ENCODE data around the gene MEGF8. TPM values are rescaled to one million over a fixed set of nuclear protein-coding genes. Genes with fewer than 3 reads are reported as not detected.
A peak's percentile ranks its signal among the peaks of the same experiment; 100 is the strongest.

The MEGF8 gene
- total and polyA plus RNA-seq, 4 donors, result 6.0 to 21.7 (median 11.1) TPM

DNA sequence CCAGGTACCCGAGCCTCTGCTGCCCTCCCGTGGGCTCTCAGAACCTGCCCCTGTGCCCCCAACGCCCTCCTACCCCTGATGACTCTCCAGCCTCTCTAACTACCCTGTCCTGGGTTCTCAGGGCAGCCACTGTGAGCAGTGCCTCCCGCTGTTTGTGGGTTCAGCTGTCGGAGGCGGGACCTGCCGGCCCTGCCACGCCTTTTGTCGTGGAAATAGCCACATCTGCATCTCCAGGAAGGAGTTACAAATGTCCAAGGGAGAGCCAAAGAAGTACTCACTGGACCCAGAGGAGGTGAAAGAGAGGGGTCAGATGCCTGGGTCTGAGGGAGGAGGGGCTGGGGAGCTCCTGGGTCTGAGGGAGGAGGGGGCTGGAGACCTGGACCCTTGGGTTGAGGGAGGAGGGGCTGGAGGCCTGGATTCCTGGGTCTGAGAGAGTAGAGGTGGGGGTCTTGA lies 44.7 kb downstream of the MEGF8 start:
- no peak for ATAC-seq (ENCODE audit: insufficient read depth, low FRiP score)
- 83 to 85% methylated on average over 9 of the region's 9 CpGs for WGBS, 2 donors
- TF ChIP-seq, protein P1, sequence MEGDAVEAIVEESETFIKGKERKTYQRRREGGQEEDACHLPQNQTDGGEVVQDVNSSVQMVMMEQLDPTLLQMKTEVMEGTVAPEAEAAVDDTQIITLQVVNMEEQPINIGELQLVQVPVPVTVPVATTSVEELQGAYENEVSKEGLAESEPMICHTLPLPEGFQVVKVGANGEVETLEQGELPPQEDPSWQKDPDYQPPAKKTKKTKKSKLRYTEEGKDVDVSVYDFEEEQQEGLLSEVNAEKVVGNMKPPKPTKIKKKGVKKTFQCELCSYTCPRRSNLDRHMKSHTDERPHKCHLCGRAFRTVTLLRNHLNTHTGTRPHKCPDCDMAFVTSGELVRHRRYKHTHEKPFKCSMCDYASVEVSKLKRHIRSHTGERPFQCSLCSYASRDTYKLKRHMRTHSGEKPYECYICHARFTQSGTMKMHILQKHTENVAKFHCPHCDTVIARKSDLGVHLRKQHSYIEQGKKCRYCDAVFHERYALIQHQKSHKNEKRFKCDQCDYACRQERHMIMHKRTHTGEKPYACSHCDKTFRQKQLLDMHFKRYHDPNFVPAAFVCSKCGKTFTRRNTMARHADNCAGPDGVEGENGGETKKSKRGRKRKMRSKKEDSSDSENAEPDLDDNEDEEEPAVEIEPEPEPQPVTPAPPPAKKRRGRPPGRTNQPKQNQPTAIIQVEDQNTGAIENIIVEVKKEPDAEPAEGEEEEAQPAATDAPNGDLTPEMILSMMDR (IDR thresholded peaks at IDR 0.05; ENCODE audit: control extremely low read depth, extremely low read depth), result no peak

DNA sequence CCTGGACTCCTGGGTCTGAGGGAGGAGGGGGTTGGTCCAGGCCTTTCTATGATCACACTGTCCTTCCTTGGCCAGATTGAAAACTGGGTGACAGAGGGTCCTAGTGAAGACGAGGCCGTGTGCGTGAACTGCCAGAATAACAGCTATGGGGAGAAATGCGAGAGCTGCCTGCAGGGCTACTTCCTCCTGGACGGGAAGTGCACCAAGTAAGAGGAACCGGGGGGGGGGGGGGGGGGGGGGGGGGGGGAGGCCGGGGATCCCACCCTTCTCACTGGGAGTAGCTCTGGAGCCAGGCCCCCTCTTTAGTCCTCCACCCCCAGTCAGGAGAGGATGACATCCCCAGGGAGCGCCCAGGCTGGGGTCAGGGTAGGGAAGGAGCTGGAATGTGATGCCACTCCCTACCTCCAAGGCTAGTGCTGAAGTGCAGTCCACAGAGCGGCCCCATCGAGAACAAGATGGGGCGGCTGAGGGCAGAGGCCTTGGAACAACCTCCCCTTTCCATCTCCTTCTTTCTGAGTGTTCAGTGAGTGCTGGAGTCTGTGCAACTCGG lies 45.3 kb downstream of the MEGF8 start:
- WGBS, 2 donors, result 69 to 76% methylated on average over 11 to 12 of the region's 12 CpGs
- H3K4me1 ChIP-seq (ENCODE audit: control insufficient read depth in 5 of 5, insufficient read depth in 5 of 5, low read length in 5 of 5), result no peaks in the 10 kb centered on the region
- ATAC-seq (ENCODE audit: insufficient read depth, low FRiP score) (no peak), DNase-seq (peak in 1 of 3 donors; percentile 44)
- no peak overlapping the region for H3K9ac ChIP-seq (ENCODE audit: insufficient read depth in 1 of 2, low read length in 2 of 2)
- H3K27me3 ChIP-seq (ENCODE audit: control insufficient read depth in 3 of 3, insufficient read depth in 3 of 3, low read length in 2 of 3), result no peaks in the 10 kb centered on the region
- no peak overlapping the region for H3K27ac ChIP-seq (ENCODE audit: low read depth in 1 of 2, low read length in 1 of 2)
- TF ChIP-seq, protein P1 (IDR thresholded peaks at IDR 0.05; ENCODE audit: control extremely low read depth, extremely low read depth), result no peak
- H3K4me3 ChIP-seq, result no peak overlapping the region
- H3K36me3 ChIP-seq (ENCODE audit: control insufficient read depth in 4 of 4, insufficient read depth in 4 of 4, low read length in 4 of 4), result peaks cover 0 to 26% (median 10%) of the 10 kb centered on the region in 4 donors
- H3K9me3 ChIP-seq (ENCODE audit: control insufficient read depth in 4 of 4, insufficient read depth in 3 of 4, low read length in 3 of 4), result no peaks in the 10 kb centered on the region

More for the DNA sequence above, 44.7 kb downstream of the MEGF8 start:
- Histone ChIP-seq H3K4me1 (ENCODE audit: control insufficient read depth in 5 of 5, insufficient read depth in 5 of 5, low read length in 5 of 5) (no peaks in the 10 kb centered on the region), H3K9ac (ENCODE audit: insufficient read depth in 1 of 2, low read length in 2 of 2) (no peak overlapping the region), H3K27ac (ENCODE audit: low read depth in 1 of 2, low read length in 1 of 2) (no peak overlapping the region), H3K27me3 (ENCODE audit: control insufficient read depth in 3 of 3, insufficient read depth in 3 of 3, low read length in 2 of 3) (no peaks in the 10 kb centered on the region), H3K4me3 (no peak overlapping the region), H3K9me3 (ENCODE audit: control insufficient read depth in 4 of 4, insufficient read depth in 3 of 4, low read length in 3 of 4) (no peaks in the 10 kb centered on the region), H3K36me3 (ENCODE audit: control insufficient read depth in 4 of 4, insufficient read depth in 4 of 4, low read length in 4 of 4) (peaks cover 0 to 22% (median 9%) of the 10 kb centered on the region in 4 donors)
- DNase-seq, result no peak

DNA sequence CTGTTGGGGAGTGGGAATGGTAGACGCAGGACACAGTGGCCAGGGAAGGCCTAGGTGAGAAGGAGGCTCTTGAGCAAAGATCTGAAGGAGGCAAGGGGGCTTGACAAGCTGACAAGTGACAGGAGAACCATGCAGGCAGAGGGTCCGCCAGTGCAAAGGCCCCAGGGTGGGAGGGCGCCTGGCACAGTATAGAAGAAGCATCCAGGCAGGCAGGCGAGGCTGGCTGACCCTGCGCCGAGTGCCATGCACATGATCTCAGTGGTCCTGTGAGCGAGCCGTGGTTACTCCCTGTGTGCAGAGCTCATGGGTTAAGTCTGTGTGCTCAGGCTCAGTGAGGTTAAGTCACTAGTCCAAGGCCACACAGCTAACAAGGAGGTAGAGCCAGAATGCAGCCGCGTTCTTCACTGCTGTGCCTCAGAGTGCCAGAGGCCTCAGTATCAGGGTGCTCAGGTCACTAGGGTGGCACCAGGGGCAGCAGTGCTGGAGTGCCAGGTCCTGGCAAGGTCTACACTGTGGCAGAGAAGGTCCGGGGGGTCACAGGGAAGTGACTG lies 49.5 kb downstream of the MEGF8 start:
- H3K36me3 ChIP-seq (ENCODE audit: control insufficient read depth in 4 of 4, insufficient read depth in 4 of 4, low read length in 4 of 4), result peaks cover 0 to 24% (median 9%) of the 10 kb centered on the region in 4 donors
- H3K27me3 ChIP-seq (ENCODE audit: control insufficient read depth in 3 of 3, insufficient read depth in 3 of 3, low read length in 2 of 3), result no peaks in the 10 kb centered on the region
- no peaks in the 10 kb centered on the region for H3K9me3 ChIP-seq (ENCODE audit: control insufficient read depth in 4 of 4, insufficient read depth in 3 of 4, low read length in 3 of 4)
- DNase-seq, result no peak
- WGBS, 2 donors, result 95 to 97% methylated on average over 11 of the region's 11 CpGs
- ATAC-seq (ENCODE audit: insufficient read depth, low FRiP score), result no peak
- TF ChIP-seq, protein P1 (IDR thresholded peaks at IDR 0.05; ENCODE audit: control extremely low read depth, extremely low read depth), result no peak
- H3K27ac ChIP-seq (ENCODE audit: low read depth in 1 of 2, low read length in 1 of 2), result no peak overlapping the region
- no peak overlapping the region for H3K9ac ChIP-seq (ENCODE audit: insufficient read depth in 1 of 2, low read length in 2 of 2)
- H3K4me1 ChIP-seq (ENCODE audit: control insufficient read depth in 5 of 5, insufficient read depth in 5 of 5, low read length in 5 of 5), result no peaks in the 10 kb centered on the region
- no peak overlapping the region for H3K4me3 ChIP-seq

Measured in lung (tissue), 12 donors.